Spinal cord (tissue), 10 donors: Measurements from ENCODE around the gene RBX1. TPM values are rescaled to one million over a fixed set of nuclear protein-coding genes. Genes with fewer than 3 reads are reported as not detected.
"Not testable (repeated sequence)": the region's sequence is repeated elsewhere in the genome, so short reads cannot be mapped to it uniquely, and the experiment has no call there.

ENCODE experiments used
- DNase-seq, 6 donors: peaks; one replicate each; pipeline versions ENCODE4 v3.0.0 to v3.0.0-alpha.2; 2013 to 2015; ENCODE audit warnings: low spot score in 6 of 6, low read depth in 4 of 6
- H3K27ac ChIP-seq: one replicate; pipeline ENCODE4 v1.5.1; 2013; ENCODE audit warnings: low read depth, low read length, control low read depth
- H3K27me3 ChIP-seq: one replicate; pipeline ENCODE4 v1.6.1; 2013; ENCODE audit warnings: low read length; ENCODE audit not compliant: control insufficient read depth, insufficient read depth
- H3K36me3 ChIP-seq: one replicate; pipeline ENCODE4 v1.6.1; 2013; ENCODE audit warnings: low read length; ENCODE audit not compliant: control insufficient read depth, insufficient read depth
- H3K4me1 ChIP-seq: one replicate; pipeline ENCODE4 v1.6.1; 2013; ENCODE audit warnings: low read length; ENCODE audit not compliant: control insufficient read depth, insufficient read depth
- H3K4me3 ChIP-seq: one replicate; pipeline ENCODE4 v1.5.1; 2013; ENCODE audit warnings: low read depth, low read length, control low read depth
- H3K9me3 ChIP-seq: one replicate; pipeline ENCODE4 v1.6.1; 2013; ENCODE audit warnings: low read length; ENCODE audit not compliant: control insufficient read depth, insufficient read depth
- WGBS: methylation state at CpG from one replicate; pipeline ENCODE4 v1.1.5; 2013; ENCODE audit warnings: missing lambda C conversion rate; ENCODE audit not compliant: insufficient coverage; 5-methylcytosine and 5-hydroxymethylcytosine counted together
- long read RNA-seq, 4 donors: transcript quantifications; one replicate each; lab custom pipeline, GENCODE V29; 2026
- polyA plus RNA-seq, 2 donors: library from polyadenylated mRNA; unstranded; fragments of 120-200 nt; gene quantifications; one replicate each; pipeline ENCODE4 v1.2.1, GENCODE V29; 2013; ENCODE audit not compliant: insufficient read length in 2 of 2
- total RNA-seq, 2 donors: library from RNA; depleted of rRNA in 1 of 2; stranded (reverse); fragments of 120-200 nt in 1 of 2; fragments of >200 nt in 1 of 2; gene quantifications; one replicate each; pipeline versions ENCODE4 v1.2.3 to v1.2.4, GENCODE V29; 2013 to 2014
- donor health status: healthy.

The RBX1 gene
- 10 to 100 TPM; 61.3 to 67.6 TPM for total RNA-seq
- polyA plus RNA-seq = 100 to 1,000 TPM in 1 of 2 donors, 10 to 100 TPM in 1; 95.2 to 100 TPM
- long read RNA-seq, donor 1, transcript RBX1-201 (5 exons, 1,188 nt) = major isoform, 120 of 160 reads
- long read RNA-seq, donor 1, transcript RBX1-202 (2 exons, 1,871 nt) = minor isoform, 16 of 160 reads
- long read RNA-seq, donor 1, partial matches to known transcripts = 14 of 160 reads
- long read RNA-seq, donor 1, other reads (novel, unspliced or antisense) = 9 of 160 reads
- long read RNA-seq, donor 2, transcript RBX1-201 (5 exons, 1,188 nt) = major isoform, 63 of 66 reads
- long read RNA-seq, donor 2, partial matches to known transcripts = 0 of 66 reads
- long read RNA-seq, donor 2, other reads (novel, unspliced or antisense) = 0 of 66 reads
- long read RNA-seq, donor 3, transcript RBX1-201 (5 exons, 1,188 nt) = major isoform, 66 of 75 reads
- long read RNA-seq, donor 3, transcript RBX1-202 (2 exons, 1,871 nt) = minor isoform, 9 of 75 reads
- long read RNA-seq, donor 3, partial matches to known transcripts = 0 of 75 reads
- long read RNA-seq, donor 3, other reads (novel, unspliced or antisense) = 0 of 75 reads
- long read RNA-seq, donor 4, transcript RBX1-202 (2 exons, 1,871 nt) = minor isoform, 18 of 317 reads
- long read RNA-seq, donor 4, transcript RBX1-201 (5 exons, 1,188 nt) = major isoform, 249 of 317 reads
- long read RNA-seq, donor 4, partial matches to known transcripts = 35 of 317 reads
- long read RNA-seq, donor 4, other reads (novel, unspliced or antisense) = 12 of 317 reads

- H3K4me3 ChIP-seq = peak within 1 kb of the TSS; percentile 98
- peak; percentile 96 to 100 (median 98) for DNase-seq
- WGBS = under 1% methylated on average over 71 of the region's 86 CpGs
- peak within 1 kb of the TSS; percentile 98 for H3K27ac ChIP-seq
- H3K4me1 ChIP-seq = peaks cover 12% of the 10 kb centered on the region
- H3K27me3 ChIP-seq = no peaks in the 10 kb centered on the region
- H3K9me3 ChIP-seq = no peaks in the 10 kb centered on the region
- peaks cover 11% of the 10 kb centered on the region for H3K36me3 ChIP-seq
These were observed at the start of gene RBX1 for GRCh38 chr22:40950962-40951794. TSS of gene RBX1 (plus strand) at chr22:40951378. CDS start at chr22:40951399, 21 bp downstream.

GRCh38 chr22:40904101-40904500 lies 47.1 kb upstream of the RBX1 start:
- DNase-seq = no peak
- WGBS = 100% methylated on average over 1 of the region's 1 CpG
- Histone ChIP-seq H3K36me3 (peaks cover 20% of the 10 kb centered on the region), H3K9me3 (no peaks in the 10 kb centered on the region), H3K27ac (no peak overlapping the region), H3K4me1 (no peaks in the 10 kb centered on the region), H3K4me3 (no peak overlapping the region), H3K27me3 (no peaks in the 10 kb centered on the region)

GRCh38 chr22:40908895-40909294 lies 42.3 kb upstream of the RBX1 start:
- WGBS = 100% methylated on average over 3 of the region's 6 CpGs
- Histone ChIP-seq H3K27ac (no peak overlapping the region), H3K4me1 (no peaks in the 10 kb centered on the region), H3K9me3 (no peaks in the 10 kb centered on the region), H3K27me3 (no peaks in the 10 kb centered on the region), H3K4me3 (no peak overlapping the region), H3K36me3 (peaks cover 38% of the 10 kb centered on the region)
- DNase-seq = no peak

- no peak for DNase-seq
- H3K4me3 ChIP-seq = no peak overlapping the region
- H3K27ac ChIP-seq = no peak overlapping the region
- no peaks in the 10 kb centered on the region for H3K27me3 ChIP-seq
- no CpG with 5 or more reads among the region's 3 CpGs for WGBS
- H3K4me1 ChIP-seq = no peaks in the 10 kb centered on the region
- H3K36me3 ChIP-seq = peaks cover 41% of the 10 kb centered on the region
- no peaks in the 10 kb centered on the region for H3K9me3 ChIP-seq
These were observed 39.4 kb upstream of the RBX1 start for GRCh38 chr22:40911772-40912171.

DNA sequence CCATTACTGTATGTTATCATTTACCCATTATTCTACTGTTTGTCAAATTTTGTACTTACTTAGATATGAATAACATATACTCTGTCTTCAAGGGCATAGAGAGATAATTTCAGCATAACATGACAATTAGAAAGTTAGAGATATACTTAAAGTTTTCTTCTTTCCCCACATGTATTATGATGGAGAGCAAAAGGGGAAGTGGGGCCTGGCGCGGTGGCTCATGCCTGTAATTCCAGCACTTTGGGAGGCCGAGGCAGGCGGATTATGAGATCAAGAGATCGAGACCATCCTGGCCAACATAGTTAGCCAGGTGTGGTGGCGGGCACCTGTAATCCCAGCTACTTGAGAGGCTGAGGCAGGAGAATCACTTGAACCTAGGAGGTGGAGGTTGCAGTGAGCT lies 38.2 kb upstream of the RBX1 start:
- H3K36me3 ChIP-seq = peaks cover 44% of the 10 kb centered on the region
- WGBS = 100% methylated on average over 2 of the region's 6 CpGs
- not testable (repeated sequence) for H3K9me3 ChIP-seq, H3K4me3 ChIP-seq, DNase-seq, H3K27ac ChIP-seq, H3K4me1 ChIP-seq, H3K27me3 ChIP-seq

DNA sequence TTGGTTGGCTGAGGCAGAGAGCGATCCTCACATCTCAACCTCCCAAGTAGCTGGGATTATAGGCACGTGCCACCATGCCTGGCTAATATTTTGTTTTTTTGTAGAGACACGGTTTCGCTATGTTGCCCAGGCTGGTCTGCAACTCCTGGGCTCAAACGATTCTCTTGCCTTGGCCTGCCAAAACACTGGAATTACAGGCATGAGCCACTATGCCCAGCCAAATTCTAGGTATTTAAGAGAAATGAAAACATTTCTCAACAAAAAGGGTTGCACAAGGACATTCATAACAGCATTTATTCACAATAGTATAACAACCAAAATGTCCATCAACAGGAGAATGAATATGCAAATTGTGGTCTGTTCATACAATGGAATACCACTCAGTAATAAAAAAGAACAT lies 31.7 kb upstream of the RBX1 start:
- H3K9me3 ChIP-seq = no peaks in the 10 kb centered on the region
- no peak overlapping the region for H3K27ac ChIP-seq
- peaks cover 35% of the 10 kb centered on the region for H3K36me3 ChIP-seq
- 90% methylated on average over 5 of the region's 5 CpGs for WGBS
- no peaks in the 10 kb centered on the region for H3K4me1 ChIP-seq
- DNase-seq = no peak
- no peak overlapping the region for H3K4me3 ChIP-seq
- no peaks in the 10 kb centered on the region for H3K27me3 ChIP-seq

DNA sequence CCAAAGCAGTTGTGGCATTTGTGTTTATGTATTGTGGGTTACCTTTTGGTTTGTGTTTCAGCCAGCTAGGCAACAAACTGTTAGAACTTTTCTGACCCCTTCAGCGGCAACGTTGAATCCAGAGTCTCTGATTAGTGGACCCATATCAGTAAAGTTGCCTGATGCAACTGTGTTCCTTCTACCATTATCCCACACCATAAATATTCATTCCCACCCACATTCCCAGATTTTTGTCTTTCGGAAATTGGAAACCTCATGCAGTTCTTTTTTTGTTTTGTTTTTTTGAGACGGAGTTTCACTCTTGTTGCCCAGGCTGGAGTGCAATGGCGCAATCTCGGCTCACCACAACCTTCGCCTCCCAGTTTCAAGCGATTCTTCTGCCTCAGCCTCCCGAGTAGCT lies 30.7 kb upstream of the RBX1 start:
- WGBS = 97% methylated on average over 6 of the region's 9 CpGs
- no peaks in the 10 kb centered on the region for H3K27me3 ChIP-seq
- DNase-seq = no peak
- no peak overlapping the region for H3K4me3 ChIP-seq
- no peak overlapping the region for H3K27ac ChIP-seq
- H3K4me1 ChIP-seq = no peaks in the 10 kb centered on the region
- no peaks in the 10 kb centered on the region for H3K9me3 ChIP-seq
- H3K36me3 ChIP-seq = peaks cover 37% of the 10 kb centered on the region

- H3K4me3 ChIP-seq = no peak overlapping the region
- no CpG with 5 or more reads among the region's 5 CpGs for WGBS
- no peak overlapping the region for H3K27ac ChIP-seq
- no peaks in the 10 kb centered on the region for H3K4me1 ChIP-seq
- peaks cover 30% of the 10 kb centered on the region for H3K36me3 ChIP-seq
- peak; percentile 40 to 93 (median 54) for DNase-seq
- no peaks in the 10 kb centered on the region for H3K9me3 ChIP-seq
- no peaks in the 10 kb centered on the region for H3K27me3 ChIP-seq
These were observed 28.5 kb upstream of the RBX1 start for GRCh38 chr22:40922484-40923303.

GRCh38 chr22:40928657-40929056 lies 22.5 kb upstream of the RBX1 start:
- Histone ChIP-seq H3K9me3 (no peaks in the 10 kb centered on the region), H3K4me1 (no peaks in the 10 kb centered on the region), H3K27ac (no peak overlapping the region), H3K36me3 (peaks cover 22% of the 10 kb centered on the region), H3K4me3 (no peak overlapping the region), H3K27me3 (no peaks in the 10 kb centered on the region)
- 100% methylated on average over 1 of the region's 1 CpG for WGBS
- DNase-seq = peak in 1 of 6 donors; percentile 12
